GM21447 (cell line): ENCODE results near the gene HPN.

ENCODE experiments used
- ATAC-seq: cut with Tn5 transposase; IDR thresholded peaks from one replicate; pipeline ENCODE4 v1.9.1; 2021; ENCODE audit not compliant: unreplicated experiment

Gene HPN

DNA sequence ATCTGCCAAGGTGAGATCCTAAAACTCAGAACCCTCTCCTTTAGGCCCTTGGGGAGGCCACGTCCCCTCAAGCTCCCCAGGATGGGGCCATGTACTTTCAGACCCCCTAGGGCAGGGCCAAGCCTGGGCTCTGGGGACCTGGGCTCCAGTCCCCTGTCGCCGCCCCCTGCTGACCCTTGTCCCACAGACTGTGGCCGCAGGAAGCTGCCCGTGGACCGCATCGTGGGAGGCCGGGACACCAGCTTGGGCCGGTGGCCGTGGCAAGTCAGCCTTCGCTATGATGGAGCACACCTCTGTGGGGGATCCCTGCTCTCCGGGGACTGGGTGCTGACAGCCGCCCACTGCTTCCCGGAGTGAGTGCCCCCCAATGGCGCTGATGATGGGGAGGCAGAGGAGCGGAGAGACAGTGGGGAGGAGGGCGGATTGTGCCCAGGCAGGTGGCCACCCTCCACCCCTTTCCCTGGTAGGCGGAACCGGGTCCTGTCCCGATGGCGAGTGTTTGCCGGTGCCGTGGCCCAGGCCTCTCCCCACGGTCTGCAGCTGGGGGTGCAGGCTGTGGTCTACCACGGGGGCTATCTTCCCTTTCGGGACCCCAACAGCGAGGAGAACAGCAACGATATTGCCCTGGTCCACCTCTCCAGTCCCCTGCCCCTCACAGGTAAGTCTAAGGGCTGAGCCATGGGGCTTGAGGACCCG, 18.8 kb downstream of the HPN start:
- ATAC-seq, result no peak

DNA sequence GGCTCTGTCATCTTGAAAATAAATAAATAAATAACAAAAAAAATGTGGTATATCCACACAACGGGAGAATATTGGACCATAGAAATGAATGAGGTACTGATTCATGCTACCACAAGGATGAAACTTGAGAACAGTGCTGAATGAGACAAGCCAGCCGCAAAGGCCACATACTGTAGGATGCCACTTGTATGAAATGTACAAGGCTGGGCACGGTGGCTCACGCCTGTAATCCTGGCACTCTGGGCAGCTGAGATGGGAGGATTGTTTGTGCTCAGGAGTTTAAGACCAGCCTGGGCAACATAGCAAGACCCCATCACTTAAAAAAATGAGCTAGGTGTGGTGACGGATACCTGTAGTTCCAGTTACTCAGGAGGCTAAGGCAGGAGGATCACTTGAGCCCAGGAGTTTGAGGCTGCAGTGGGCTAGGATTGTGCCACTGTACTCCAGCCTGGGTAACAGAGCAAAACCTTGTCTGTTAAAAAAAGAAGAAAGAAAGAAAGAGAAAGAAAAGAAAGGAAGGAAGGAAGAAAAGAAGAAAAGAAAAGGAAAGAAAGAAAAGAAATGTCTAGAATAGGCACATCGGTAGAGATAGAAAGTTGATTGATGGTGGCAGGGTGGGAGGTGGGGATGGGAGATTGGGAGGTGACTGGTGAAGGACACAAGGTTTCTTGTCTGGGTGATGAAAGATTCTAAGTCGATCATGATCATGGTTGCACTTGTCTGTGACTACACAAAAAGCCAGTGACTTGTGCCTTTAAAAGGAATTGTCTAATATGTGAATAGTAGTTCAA, 20.3 kb downstream of the HPN start:
- no peak for ATAC-seq

DNA sequence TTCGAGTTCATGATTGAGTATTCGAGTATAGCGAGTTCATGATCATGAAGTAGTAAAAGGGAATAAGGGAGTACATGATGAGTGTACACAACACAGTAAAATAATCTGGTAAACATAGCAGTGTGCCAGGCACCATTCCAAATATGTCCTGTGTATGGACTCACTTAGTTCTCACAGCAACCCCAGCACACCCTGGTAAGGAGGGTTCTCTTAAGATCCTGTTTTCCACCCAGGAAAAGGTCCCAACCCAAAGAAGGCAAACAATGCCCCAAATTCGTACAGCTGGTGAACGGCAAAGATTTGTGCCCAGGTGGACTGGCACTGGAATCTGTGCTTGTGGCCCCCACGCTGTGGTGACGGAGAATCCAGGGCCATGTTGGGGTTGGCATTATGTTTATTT, 21.4 kb downstream of the HPN start:
- no peak for ATAC-seq

DNA sequence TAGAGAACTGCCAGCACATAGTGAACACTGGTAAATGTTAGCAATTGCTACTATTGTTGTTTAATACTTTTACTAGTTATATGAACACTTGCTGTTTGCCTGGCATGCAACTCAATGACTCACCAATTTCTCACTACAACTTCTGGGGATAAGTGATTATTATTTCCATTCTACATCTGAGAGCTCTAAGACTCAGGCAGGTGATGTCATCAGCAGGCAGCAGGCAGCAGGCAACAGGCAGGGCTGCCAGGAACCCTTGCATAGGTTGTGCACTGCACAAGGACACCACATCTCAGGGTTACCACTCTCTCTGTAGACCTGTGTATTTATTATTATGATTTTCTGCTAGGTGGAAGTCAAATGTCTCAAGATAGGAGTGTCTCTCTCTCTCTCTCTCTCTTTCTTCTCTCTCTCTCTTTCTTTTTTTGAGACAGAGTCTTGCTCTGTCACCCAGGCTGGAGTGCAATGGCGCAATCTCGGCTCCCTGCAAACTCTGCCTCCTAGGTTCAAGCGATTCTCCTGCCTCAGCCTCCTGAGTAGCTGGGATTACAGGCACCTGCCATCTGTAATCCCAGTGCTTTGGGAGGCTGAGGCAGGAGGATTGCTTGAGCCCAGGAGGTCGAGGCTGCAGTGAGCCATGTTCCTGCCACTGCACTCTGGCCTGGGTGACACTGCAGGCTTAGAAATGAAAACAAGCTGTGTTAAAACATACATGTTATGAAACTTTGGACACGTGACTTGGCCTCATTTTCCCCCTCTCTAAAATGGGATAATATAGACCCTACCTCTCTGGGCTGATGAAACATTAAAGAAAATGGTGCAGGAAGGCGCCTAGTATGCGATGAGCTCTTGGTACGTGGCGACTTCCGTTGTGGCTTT, 22.7 kb downstream of the HPN start:
- no peak for ATAC-seq

DNA sequence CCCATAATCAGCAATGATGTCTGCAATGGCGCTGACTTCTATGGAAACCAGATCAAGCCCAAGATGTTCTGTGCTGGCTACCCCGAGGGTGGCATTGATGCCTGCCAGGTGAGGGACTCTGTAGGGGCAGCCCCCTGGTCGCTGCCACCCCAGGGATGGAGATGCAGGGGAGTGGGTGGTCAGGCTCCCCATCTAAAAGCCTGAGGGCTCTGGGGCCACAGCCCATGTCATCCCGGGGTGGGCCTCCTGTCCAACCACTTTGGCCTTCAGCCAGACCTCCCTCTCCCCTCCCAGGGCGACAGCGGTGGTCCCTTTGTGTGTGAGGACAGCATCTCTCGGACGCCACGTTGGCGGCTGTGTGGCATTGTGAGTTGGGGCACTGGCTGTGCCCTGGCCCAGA, 24.1 kb downstream of the HPN start:
- ATAC-seq, result no peak

DNA sequence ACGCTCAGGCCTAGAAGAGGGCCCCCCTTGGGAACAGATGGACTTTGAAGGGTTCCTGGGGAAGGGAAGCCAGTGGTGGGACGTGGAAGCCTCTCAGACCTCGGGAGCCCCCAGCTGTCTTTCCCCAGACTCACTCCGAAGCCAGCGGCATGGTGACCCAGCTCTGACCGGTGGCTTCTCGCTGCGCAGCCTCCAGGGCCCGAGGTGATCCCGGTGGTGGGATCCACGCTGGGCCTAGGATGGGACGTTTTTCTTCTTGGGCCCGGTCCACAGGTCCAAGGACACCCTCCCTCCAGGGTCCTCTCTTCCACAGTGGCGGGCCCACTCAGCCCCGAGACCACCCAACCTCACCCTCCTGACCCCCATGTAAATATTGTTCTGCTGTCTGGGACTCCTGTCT, 24.6 kb downstream of the HPN start:
- no peak for ATAC-seq

DNA sequence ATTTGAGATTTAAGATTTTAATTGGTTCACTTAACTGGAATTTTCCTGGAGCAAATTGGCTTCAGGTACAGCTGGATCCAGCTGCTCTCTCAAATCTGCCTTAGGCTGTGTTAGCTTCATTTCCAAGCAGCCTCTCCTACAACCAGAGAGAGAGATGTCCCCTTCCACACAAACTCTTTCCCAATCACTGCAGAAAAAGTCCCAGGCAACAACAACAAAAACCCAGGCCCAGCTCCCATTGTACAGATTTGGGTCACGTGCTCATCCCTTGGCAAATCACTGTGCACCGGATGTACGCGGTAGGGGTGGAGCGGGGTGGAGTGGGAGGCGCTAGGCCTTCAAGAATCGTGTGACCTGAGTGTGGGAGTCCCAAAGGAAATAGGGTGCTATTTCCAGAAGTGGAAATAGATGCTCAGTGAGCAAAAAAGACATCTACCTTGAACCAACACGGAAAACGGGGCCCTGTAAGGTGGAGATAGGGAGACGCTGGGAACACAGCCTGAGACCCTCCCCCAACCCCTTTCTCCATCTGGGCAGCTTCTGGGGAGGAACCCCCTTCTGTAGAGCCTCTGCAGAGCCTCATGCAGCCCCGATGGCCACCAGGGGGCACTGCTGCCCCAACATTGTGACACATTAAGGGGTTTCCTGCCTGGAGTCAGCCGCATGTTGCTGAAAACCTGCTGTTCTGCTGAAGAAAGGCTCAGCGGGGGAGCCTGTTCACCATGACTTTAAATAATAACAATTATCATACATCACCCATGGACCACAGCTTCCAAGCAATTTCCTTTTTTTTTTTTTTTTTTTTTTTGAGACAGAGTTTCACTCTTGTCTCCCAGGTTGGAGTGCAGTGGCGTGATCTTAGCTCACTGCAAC, 25.4 kb downstream of the HPN start:
- peak; percentile 77 for ATAC-seq

DNA sequence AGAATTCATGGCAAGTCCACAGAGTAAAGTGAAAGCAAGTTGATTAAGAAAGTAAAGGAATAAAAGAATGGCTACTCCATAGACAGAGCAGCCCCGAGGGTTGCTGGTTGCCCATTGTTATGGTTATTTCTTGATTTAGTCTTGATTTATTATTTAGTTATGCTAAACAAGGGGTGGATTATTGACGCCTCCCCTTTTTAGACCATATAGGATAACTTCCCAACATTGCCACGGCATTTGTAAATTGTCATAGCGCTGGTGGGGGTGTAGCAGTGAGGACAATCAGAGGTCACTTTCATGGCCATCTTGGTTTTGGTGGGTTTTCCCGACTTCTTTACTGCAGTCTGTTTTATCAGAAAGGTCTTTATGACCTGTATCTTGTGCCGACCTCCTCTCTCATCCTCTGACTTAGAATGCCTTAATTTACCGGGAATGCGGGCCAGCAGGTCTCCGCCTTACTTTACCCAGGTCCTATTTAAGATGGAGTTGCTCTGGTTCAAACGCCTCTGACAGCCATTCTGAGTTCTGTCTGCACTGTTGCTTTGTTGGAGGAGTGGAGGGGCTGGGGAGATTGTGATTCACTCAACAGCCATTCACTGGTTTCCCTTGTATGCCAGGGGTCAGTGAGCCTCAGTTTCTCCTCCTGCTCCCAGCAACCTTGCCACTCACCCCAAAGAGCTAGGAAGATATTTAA, 27.6 kb downstream of the HPN start:
- ATAC-seq, result no peak

DNA sequence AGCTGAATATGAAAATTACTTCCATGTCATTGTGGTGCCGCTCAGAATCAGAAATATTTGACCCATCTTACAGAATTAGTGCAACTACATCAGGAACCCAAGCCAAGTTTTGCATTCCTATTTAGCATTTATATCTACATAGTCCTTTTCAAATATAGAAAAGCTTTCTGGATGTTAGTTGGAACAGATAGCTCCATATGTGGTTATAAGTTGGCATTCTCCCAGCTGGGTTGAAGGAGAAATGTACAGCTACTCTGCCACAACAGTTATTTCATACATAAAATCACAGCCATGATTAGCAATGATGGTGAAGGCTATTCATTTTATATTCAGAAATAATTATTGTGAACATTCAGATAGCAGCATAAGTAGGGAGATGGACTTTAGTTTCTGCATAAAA, 28.2 kb downstream of the HPN start:
- ATAC-seq, result no peak

DNA sequence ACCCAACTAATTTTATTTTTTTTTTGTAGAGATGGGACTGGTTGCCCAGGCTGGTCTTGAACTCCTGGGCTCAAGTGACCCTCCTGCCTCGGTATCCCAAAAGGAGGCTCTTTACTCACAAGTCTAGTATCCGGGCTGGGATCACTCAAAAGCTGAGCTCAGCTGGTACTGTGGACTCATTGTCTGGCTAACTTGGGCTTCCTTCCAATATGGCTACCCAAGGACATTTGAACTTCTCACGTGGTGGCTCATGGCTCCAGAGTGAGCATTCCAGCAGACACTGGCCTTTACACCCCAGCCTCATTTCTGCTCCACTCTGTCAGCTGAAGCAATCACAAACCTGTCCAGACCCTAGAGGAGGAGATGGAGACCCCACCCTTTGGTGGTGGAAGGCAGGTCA, 28.9 kb downstream of the HPN start:
- ATAC-seq, result no peak

DNA sequence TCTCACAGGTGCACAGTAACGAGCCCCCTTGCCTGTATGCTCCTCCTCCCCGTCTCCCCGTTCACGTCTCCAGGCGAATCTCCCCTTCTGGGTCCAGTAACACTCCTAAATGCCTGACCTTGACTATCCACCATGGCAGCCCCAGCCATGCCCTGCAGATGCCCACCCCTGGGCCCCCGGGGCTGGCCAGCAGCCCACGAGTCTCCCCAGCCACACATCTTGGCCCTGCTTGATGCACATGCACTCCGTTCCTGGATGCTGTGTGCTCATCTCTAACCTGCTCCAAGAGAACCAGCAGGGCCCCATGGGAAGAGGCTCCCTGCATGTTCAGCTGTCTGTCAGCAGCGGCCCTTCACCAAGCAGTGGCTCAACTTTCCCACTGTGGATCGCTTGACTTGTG, 32.0 kb downstream of the HPN start:
- ATAC-seq, result no peak

DNA sequence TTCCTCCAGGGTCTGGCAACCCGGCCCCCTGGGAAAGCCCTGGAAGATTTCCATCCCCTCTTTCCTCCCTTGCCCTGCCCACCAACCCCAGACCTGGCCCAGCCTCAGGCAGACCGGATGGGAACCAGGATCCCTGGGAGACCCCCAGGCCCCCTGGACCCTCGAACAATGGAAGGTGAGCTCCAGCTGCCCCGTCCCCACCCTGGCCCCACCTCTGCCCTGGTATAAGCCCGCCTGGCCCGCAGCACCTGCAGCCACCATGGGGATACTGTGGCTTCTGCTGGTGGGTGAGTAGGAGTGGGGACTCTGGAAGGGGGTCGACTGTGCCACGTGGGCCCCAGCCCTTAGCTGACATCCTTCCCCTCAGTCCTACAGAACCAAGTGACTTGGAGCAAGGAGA, 32.4 kb downstream of the HPN start:
- no peak for ATAC-seq

DNA sequence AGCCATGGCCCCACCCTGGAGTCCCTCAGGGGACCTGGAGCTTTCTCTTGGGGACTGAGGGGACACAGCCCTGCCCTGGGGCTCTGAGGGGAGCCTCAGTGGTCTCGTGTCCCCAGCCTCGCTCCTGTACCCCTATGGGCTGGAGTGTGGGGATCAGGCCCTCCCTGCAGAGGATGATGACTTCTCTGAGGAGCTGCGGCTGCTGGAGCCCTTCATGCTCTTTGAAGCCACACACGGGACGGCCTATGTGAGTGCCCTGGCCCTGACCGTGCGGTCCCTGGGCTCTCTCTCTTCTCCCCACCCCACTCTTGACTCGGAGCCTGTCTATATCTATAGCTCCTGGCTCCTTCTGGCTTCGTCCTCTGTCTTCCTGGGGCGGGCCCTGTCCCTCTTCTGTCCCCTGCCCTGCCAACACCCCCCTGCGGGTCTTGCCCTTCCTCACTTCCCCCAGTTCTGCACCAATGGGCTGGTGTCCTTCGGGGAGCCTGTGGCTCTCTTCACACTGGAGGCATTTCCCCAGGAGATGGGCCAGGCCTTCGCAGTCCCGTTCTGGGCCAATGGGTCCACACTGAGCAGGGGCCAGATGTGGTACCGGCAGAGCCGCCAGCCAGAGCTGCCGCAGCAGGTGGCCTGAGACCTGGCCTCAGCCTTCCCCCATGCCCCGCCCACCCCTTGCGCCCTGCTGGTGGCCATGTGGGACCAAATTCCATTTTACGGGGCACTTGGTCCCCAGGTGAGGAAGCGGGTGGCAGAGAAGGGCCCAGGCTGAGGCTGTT, 33.1 kb downstream of the HPN start:
- ATAC-seq, result no peak

DNA sequence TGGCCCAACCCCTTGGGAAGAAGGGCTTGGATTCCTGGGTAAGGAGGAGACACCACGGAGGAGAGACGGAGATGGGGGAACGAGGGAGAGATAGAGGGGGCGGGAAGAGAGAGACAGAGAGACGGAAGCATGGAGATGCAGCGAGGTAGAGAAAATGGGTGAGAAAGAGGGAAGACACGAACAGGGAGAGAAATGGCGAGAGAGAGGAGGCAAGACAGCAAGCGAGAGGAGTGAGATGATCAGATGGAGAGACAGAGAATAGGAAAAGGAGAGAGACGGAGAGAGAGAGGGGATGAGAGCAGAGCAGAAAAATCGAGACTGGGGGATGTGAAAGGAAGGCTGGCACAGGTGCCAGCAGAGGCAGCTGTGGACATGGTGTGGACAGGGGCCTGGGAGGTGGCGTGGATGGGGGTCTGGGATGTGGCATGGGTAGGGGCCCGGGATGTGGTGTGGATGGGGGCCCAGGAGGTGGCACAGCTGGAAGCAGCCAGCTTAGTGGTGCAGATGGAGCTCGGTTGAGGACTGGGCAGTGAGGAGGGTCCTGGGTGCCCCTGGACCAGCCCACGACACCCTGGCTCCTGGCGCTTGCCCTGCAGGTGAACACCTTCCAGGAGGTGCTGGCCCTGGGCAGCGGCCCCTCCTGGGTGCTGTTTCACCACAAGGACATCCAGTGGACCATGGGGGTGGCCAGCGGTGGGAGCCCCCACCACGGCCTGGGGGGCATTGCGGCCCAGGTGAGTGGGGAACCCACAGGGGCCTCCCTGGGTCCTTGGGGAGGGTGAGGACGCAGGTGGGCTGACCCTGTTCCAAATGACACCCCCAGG, 33.9 kb downstream of the HPN start:
- ATAC-seq, result no peak

DNA sequence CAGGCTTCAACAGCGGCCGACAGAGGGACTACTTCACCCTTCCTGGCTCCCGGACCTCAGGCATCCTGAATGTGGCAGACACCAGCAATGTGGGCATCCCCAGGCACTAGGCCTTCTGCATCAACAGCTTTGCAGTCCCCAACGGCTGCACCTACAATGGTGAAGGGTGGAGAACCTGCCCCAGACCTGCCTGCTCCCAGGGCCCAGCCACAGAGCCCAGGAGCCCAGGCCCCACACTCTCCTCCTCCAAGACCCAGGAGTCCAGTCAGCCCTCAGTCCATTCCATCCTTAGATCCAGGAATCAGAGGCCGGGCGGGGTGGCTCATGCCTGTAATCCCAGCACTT, 34.5 kb downstream of the HPN start:
- no peak for ATAC-seq

DNA sequence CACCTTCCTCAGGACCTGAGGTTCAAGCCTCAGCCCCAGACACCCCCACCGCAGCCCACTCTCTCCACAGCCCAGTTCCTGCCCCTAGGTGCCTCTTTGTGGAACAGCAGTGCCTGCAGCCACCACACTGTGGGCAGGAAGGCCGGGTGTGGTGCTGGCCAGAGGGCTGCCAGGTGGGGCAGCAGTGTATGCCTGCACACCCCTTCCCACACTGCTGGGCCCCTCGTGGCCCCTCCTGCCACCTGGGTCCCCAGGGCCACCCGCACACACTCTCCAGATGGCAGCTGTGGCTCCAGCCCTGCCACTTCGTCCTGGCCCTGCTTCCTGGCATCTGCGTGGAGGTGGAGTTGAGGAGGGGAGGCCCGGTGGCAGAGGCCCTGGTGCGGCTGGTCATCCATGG, 35.1 kb downstream of the HPN start:
- ATAC-seq, result no peak

DNA sequence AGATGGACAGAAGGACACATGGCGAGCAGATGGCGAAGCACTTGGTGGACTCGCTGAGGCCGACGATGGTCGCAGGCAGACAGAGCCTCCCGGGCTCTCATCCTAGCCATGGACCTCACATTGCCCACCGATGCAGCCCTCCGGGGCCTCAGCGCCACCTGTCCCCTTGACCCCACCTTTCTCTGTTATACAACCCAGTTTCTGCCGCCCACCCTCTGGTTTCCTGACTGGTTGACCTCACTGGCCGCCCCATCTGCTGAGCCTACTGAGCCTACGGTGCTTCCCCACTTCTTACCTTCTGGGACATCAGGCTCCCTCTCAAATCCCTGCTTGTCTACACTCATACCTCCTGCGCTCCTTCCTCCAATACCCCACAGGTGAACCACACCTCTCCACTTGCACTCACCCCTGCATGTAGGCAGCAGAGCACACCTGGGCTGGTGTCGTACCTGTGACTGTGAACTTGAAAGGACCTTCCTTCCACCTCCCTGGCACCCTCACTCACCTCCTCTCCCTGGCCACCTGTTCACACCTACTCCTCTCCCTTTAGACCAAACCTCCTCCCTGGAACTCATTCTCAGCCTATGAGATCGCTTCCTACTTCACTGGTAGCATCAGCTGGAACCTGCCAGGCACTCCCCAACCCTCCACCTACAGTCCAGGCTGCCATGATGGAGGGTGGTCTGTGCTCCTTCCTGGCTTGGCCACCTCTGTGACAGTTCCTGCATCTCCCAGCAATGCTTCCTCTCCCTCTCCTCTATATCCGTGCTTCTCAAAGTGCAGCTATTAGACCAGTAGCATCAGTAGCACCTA, 36.1 kb downstream of the HPN start:
- ATAC-seq, result no peak

DNA sequence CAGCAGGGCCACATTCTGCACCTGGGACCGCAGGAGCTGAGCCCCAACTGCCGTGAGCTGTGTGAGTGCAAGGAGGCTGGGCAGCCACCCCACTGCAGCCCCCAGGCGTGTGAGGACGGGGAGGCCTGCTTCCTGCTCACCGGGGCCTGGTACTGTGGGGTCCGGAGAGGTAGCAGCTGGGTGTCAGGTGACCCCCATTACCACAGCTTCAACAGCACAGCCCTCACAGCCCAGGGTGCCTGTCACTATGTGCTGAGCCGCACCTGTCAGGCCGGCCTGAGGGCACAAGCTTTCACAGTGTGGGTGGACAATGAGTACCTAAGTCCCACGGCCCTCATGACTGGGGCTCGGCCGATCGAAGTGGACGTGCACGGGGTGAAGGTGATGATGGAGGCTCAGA, 38.3 kb downstream of the HPN start:
- no peak for ATAC-seq
